A549 (cell line): ENCODE results near the gene STAMBPL1.

Source experiments
- JUN ChIP-seq, 2 experiments: fragments of >200 bp; sonication (Bioruptor Twin); formaldehyde crosslinking; IDR thresholded peaks; 2 replicates in 1 of 2; 3 replicates in 1 of 2; pipeline ENCODE4 v1.6.1; 2016 to 2017
- MYC ChIP-seq: IDR thresholded peaks from 2 replicates; pipeline ENCODE4 v1.6.1; 2012; ENCODE audit warnings: mild to moderate bottlenecking, inconsistent platforms, low read length, improper control_type of control experiment, borderline replicate concordance
- POLR2A ChIP-seq: IDR thresholded peaks from 2 replicates; pipeline ENCODE4 v1.6.1; 2012; ENCODE audit warnings: mild to moderate bottlenecking, low read length
- TF ChIP-seq, protein P1 (sequence below): fragments of 200-600 bp; sonication (generic); IDR thresholded peaks from 2 replicates; pipeline ENCODE4 v1.6.1; 2016; ENCODE audit warnings: antibody characterized with exemption, mild to moderate bottlenecking, moderate library complexity
- TF ChIP-seq, protein P2 (sequence below): fragments of >200 bp; sonication (Bioruptor Twin); formaldehyde crosslinking; IDR thresholded peaks from 3 replicates; pipeline ENCODE4 v1.5.1; 2016

DNA sequence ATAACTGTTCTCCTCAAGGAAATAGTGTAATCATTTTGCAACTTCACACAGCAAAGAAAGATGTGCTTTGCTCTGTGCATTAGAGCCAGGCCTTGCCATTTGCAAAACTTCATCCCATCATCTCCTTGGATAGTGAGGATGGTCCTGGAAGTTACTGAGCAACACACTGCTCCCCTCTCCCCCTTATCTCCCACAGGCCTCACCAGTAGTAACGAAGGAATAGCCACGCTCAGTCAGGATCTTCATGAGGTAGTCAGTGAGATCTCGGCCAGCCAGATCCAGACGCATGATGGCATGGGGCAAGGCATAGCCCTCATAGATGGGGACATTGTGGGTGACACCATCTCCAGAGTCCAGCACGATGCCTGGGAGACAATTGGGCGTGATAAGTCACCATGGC lies 61.0 kb downstream of the STAMBPL1 start:
- TF ChIP-seq JUN (IDR thresholded peaks at IDR 0.05) (no peak), MYC (no peak), POLR2A (no peak)
- TF ChIP-seq, protein P1, sequence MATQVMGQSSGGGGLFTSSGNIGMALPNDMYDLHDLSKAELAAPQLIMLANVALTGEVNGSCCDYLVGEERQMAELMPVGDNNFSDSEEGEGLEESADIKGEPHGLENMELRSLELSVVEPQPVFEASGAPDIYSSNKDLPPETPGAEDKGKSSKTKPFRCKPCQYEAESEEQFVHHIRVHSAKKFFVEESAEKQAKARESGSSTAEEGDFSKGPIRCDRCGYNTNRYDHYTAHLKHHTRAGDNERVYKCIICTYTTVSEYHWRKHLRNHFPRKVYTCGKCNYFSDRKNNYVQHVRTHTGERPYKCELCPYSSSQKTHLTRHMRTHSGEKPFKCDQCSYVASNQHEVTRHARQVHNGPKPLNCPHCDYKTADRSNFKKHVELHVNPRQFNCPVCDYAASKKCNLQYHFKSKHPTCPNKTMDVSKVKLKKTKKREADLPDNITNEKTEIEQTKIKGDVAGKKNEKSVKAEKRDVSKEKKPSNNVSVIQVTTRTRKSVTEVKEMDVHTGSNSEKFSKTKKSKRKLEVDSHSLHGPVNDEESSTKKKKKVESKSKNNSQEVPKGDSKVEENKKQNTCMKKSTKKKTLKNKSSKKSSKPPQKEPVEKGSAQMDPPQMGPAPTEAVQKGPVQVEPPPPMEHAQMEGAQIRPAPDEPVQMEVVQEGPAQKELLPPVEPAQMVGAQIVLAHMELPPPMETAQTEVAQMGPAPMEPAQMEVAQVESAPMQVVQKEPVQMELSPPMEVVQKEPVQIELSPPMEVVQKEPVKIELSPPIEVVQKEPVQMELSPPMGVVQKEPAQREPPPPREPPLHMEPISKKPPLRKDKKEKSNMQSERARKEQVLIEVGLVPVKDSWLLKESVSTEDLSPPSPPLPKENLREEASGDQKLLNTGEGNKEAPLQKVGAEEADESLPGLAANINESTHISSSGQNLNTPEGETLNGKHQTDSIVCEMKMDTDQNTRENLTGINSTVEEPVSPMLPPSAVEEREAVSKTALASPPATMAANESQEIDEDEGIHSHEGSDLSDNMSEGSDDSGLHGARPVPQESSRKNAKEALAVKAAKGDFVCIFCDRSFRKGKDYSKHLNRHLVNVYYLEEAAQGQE = no peak
- TF ChIP-seq, protein P2, sequence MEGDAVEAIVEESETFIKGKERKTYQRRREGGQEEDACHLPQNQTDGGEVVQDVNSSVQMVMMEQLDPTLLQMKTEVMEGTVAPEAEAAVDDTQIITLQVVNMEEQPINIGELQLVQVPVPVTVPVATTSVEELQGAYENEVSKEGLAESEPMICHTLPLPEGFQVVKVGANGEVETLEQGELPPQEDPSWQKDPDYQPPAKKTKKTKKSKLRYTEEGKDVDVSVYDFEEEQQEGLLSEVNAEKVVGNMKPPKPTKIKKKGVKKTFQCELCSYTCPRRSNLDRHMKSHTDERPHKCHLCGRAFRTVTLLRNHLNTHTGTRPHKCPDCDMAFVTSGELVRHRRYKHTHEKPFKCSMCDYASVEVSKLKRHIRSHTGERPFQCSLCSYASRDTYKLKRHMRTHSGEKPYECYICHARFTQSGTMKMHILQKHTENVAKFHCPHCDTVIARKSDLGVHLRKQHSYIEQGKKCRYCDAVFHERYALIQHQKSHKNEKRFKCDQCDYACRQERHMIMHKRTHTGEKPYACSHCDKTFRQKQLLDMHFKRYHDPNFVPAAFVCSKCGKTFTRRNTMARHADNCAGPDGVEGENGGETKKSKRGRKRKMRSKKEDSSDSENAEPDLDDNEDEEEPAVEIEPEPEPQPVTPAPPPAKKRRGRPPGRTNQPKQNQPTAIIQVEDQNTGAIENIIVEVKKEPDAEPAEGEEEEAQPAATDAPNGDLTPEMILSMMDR = no peak
